ENCODE data around the gene RNF7.

The RNF7 gene

GRCh38 chr3:141764465-141764864 is 26.4 kb downstream of the RNF7 start:
- ATAC-seq (ENCODE audit: low read depth) (no peak), DNase-seq (ENCODE audit: low spot score) (no peak)
- Histone ChIP-seq H3K27me3 (ENCODE audit: insufficient read depth, poor library complexity, severe bottlenecking) (no peaks in the 10 kb centered on the region), H3K4me3 (ENCODE audit: severe bottlenecking) (no peak overlapping the region), H3K9me3 (ENCODE audit: severe bottlenecking) (no peaks in the 10 kb centered on the region), H3K4me1 (ENCODE audit: insufficient read depth, poor library complexity, severe bottlenecking) (no peaks in the 10 kb centered on the region), H3K36me3 (ENCODE audit: low read depth) (no peaks in the 10 kb centered on the region), H3K27ac (ENCODE audit: poor library complexity, severe bottlenecking) (no peak overlapping the region)
- TF ChIP-seq, protein P1, sequence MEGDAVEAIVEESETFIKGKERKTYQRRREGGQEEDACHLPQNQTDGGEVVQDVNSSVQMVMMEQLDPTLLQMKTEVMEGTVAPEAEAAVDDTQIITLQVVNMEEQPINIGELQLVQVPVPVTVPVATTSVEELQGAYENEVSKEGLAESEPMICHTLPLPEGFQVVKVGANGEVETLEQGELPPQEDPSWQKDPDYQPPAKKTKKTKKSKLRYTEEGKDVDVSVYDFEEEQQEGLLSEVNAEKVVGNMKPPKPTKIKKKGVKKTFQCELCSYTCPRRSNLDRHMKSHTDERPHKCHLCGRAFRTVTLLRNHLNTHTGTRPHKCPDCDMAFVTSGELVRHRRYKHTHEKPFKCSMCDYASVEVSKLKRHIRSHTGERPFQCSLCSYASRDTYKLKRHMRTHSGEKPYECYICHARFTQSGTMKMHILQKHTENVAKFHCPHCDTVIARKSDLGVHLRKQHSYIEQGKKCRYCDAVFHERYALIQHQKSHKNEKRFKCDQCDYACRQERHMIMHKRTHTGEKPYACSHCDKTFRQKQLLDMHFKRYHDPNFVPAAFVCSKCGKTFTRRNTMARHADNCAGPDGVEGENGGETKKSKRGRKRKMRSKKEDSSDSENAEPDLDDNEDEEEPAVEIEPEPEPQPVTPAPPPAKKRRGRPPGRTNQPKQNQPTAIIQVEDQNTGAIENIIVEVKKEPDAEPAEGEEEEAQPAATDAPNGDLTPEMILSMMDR (IDR thresholded peaks at IDR 0.05; ENCODE audit: poor library complexity, severe bottlenecking): no peak

DNA sequence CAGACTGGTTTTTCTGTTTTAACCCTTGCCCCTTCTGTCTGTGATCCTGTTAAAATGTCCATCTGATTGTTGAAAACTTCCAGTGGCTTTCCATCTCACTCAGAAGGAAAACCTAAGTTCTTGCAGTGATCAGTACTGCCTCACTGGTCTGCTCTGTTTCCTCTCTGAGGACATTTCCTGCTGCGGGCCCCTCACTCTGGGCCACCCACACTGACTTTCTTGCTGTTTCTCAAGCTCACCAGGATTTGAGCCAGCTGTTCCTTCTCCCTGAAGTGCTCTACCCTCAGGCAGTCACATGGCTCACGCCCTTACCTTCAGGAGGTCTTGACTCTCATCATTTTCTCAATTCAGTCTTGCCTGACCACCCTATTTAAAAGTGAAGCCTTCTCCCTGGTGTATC is 26.9 kb downstream of the RNF7 start:
- Histone ChIP-seq H3K9me3 (ENCODE audit: severe bottlenecking) (no peaks in the 10 kb centered on the region), H3K4me3 (ENCODE audit: severe bottlenecking) (no peak overlapping the region), H3K4me1 (ENCODE audit: insufficient read depth, poor library complexity, severe bottlenecking) (no peaks in the 10 kb centered on the region), H3K27me3 (ENCODE audit: insufficient read depth, poor library complexity, severe bottlenecking) (no peaks in the 10 kb centered on the region), H3K36me3 (ENCODE audit: low read depth) (no peaks in the 10 kb centered on the region), H3K27ac (ENCODE audit: poor library complexity, severe bottlenecking) (no peak overlapping the region)
- DNase-seq (ENCODE audit: low spot score): no peak
- TF ChIP-seq, protein P1 (IDR thresholded peaks at IDR 0.05; ENCODE audit: poor library complexity, severe bottlenecking): no peak
- no peak for ATAC-seq (ENCODE audit: low read depth)

GRCh38 chr3:141767066-141767465 is 29.0 kb downstream of the RNF7 start:
- Histone ChIP-seq H3K27ac (ENCODE audit: poor library complexity, severe bottlenecking) (no peak overlapping the region), H3K36me3 (ENCODE audit: low read depth) (no peaks in the 10 kb centered on the region), H3K9me3 (ENCODE audit: severe bottlenecking) (no peaks in the 10 kb centered on the region), H3K4me3 (ENCODE audit: severe bottlenecking) (no peak overlapping the region), H3K27me3 (ENCODE audit: insufficient read depth, poor library complexity, severe bottlenecking) (no peaks in the 10 kb centered on the region), H3K4me1 (ENCODE audit: insufficient read depth, poor library complexity, severe bottlenecking) (no peaks in the 10 kb centered on the region)
- DNase-seq (ENCODE audit: low spot score) (no peak), ATAC-seq (ENCODE audit: low read depth) (no peak)
- TF ChIP-seq, protein P1 (IDR thresholded peaks at IDR 0.05; ENCODE audit: poor library complexity, severe bottlenecking): no peak

DNA sequence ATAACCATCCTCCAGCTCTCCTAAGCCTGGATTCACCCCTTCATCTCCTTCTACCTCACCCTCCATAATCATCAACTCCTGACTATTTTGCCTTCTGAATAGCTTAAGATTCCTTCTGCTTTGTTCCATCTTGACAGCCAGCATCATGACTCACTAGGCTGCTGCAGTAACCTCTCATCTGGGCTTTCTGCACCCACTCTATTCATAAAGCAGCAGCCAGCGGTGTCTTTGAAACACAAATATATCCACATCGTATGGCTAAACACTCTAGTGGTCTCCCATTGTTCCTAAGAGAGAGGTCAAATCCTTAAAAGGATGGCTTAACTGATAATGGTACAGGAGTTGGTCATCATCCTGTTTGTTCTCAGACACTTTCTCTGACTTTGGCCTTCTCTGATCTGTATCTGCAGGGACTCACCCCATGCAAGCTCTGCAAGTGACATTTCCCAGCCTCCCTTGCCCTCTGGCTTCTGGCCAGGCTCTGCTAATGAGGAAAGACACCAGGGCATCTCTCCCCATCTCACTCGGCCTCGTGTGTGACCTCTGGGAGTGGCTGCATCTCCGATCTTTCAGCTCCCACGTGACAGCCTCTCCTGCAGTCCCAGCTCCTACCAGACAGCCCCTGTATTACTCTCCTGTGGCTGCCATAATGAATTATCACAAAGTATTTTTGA is 31.3 kb downstream of the RNF7 start:
- H3K36me3 ChIP-seq (ENCODE audit: low read depth): no peaks in the 10 kb centered on the region
- no peaks in the 10 kb centered on the region for H3K4me1 ChIP-seq (ENCODE audit: insufficient read depth, poor library complexity, severe bottlenecking)
- H3K9me3 ChIP-seq (ENCODE audit: severe bottlenecking): no peaks in the 10 kb centered on the region
- DNase-seq (ENCODE audit: low spot score) (no peak), ATAC-seq (ENCODE audit: low read depth) (no peak)
- TF ChIP-seq, protein P1 (IDR thresholded peaks at IDR 0.05; ENCODE audit: poor library complexity, severe bottlenecking): no peak
- no peak overlapping the region for H3K4me3 ChIP-seq (ENCODE audit: severe bottlenecking)
- H3K27me3 ChIP-seq (ENCODE audit: insufficient read depth, poor library complexity, severe bottlenecking): no peaks in the 10 kb centered on the region
- no peak overlapping the region for H3K27ac ChIP-seq (ENCODE audit: poor library complexity, severe bottlenecking)

- H3K36me3 ChIP-seq (ENCODE audit: low read depth): no peaks in the 10 kb centered on the region
- no peaks in the 10 kb centered on the region for H3K4me1 ChIP-seq (ENCODE audit: insufficient read depth, poor library complexity, severe bottlenecking)
- H3K4me3 ChIP-seq (ENCODE audit: severe bottlenecking): no peak overlapping the region
- no peak overlapping the region for H3K27ac ChIP-seq (ENCODE audit: poor library complexity, severe bottlenecking)
- H3K27me3 ChIP-seq (ENCODE audit: insufficient read depth, poor library complexity, severe bottlenecking): no peaks in the 10 kb centered on the region
- H3K9me3 ChIP-seq (ENCODE audit: severe bottlenecking): no peaks in the 10 kb centered on the region
- ATAC-seq (ENCODE audit: low read depth): no peak
- TF ChIP-seq, protein P1 (IDR thresholded peaks at IDR 0.05; ENCODE audit: poor library complexity, severe bottlenecking): no peak
- no peak for DNase-seq (ENCODE audit: low spot score)
Measured at GRCh38 chr3:141773676-141774075, 35.6 kb downstream of the RNF7 start.
